Fibroblast of the aortic adventitia (primary cell): ENCODE results near the gene MSANTD1. TPM values are rescaled to one million over a fixed set of nuclear protein-coding genes. Genes with fewer than 3 reads are reported as not detected.

Source experiments
- DNase-seq: peaks from one replicate; pipeline ENCODE4 v3.0.0-alpha.2; 2010; ENCODE audit warnings: low read depth
- H3K4me3 ChIP-seq: 2 replicates; pipeline ENCODE4 v1.5.1; 2011; ENCODE audit warnings: low read depth, mild to moderate bottlenecking, control low read depth, low read length, moderate library complexity
- CTCF ChIP-seq: IDR thresholded peaks from 2 replicates; pipeline ENCODE4 v1.5.1; 2011; ENCODE audit warnings: mild to moderate bottlenecking, low read length, control low read depth, inconsistent platforms; ENCODE audit not compliant: insufficient read depth
- total RNA-seq: library from RNA; depleted of rRNA; stranded (reverse); fragments of >200 nt; gene quantifications from 2 replicates; pipeline ENCODE4 v1.2.3, GENCODE V29; 2012; ENCODE audit warnings: low replicate concordance

Gene MSANTD1
- total RNA-seq, 1 donor, result 0.63 TPM

- H3K4me3 ChIP-seq, result no peak overlapping the region
- DNase-seq, result no peak
- TF ChIP-seq CTCF, result no peak
These were observed 34.5 kb downstream of the MSANTD1 start for GRCh38 chr4:3283483-3283882.

- DNase-seq, result no peak
- no peak for TF ChIP-seq CTCF
- H3K4me3 ChIP-seq, result no peak overlapping the region
These were observed 35.0 kb downstream of the MSANTD1 start for GRCh38 chr4:3283916-3284315.

GRCh38 chr4:3284734-3285557 is 36.0 kb downstream of the MSANTD1 start:
- DNase-seq, result no peak
- no peak overlapping the region for H3K4me3 ChIP-seq
- TF ChIP-seq CTCF, result no peak

- peak; percentile 25 for DNase-seq
- no peak for TF ChIP-seq CTCF
- no peak overlapping the region for H3K4me3 ChIP-seq
These were observed 36.8 kb downstream of the MSANTD1 start for GRCh38 chr4:3285558-3286334.

GRCh38 chr4:3286335-3287175 is 37.6 kb downstream of the MSANTD1 start:
- no peak overlapping the region for H3K4me3 ChIP-seq
- no peak for TF ChIP-seq CTCF
- no peak for DNase-seq

- no peak overlapping the region for H3K4me3 ChIP-seq
- TF ChIP-seq CTCF, result no peak
- no peak for DNase-seq
These were observed 38.5 kb downstream of the MSANTD1 start for GRCh38 chr4:3287271-3287971.
